ENCODE measurements around the gene NACA.
"Not testable (repeated sequence)": the region's sequence is repeated elsewhere in the genome, so short reads cannot be mapped to it uniquely, and the experiment has no call there.

The NACA gene

GRCh38 chr12:56753566-56753965, 28.5 kb upstream of the NACA start:
- Histone ChIP-seq H3K36me3 (ENCODE audit: control insufficient read depth, insufficient read depth, low read length) (no peaks in the 10 kb centered on the region), H3K4me3 (ENCODE audit: low read length) (no peak overlapping the region), H3K9ac (ENCODE audit: low read length) (no peak overlapping the region), H3K4me1 (ENCODE audit: control insufficient read depth, insufficient read depth, low read length) (no peaks in the 10 kb centered on the region), H3K9me3 (ENCODE audit: control insufficient read depth, low read length) (no peaks in the 10 kb centered on the region), H3K27me3 (ENCODE audit: control insufficient read depth, insufficient read depth, low read length) (no peaks in the 10 kb centered on the region)

GRCh38 chr12:56751712-56752598, 26.9 kb upstream of the NACA start, which contains the start of gene PRIM1:
Gene PRIM1, minus strand, starts transcription at chr12:56752323. Its CDS starts 25 bp downstream, at chr12:56752298.
- Histone ChIP-seq H3K4me1 (ENCODE audit: control insufficient read depth, insufficient read depth, low read length) (no peaks in the 10 kb centered on the region), H3K9ac (ENCODE audit: low read length) (peak within 1 kb of the TSS; percentile 74), H3K9me3 (ENCODE audit: control insufficient read depth, low read length) (no peaks in the 10 kb centered on the region), H3K4me3 (ENCODE audit: low read length) (peak within 1 kb of the TSS; percentile 84), H3K27me3 (ENCODE audit: control insufficient read depth, insufficient read depth, low read length) (no peaks in the 10 kb centered on the region), H3K36me3 (ENCODE audit: control insufficient read depth, insufficient read depth, low read length) (no peaks in the 10 kb centered on the region)

- not testable (repeated sequence) for H3K27me3 ChIP-seq (ENCODE audit: control insufficient read depth, insufficient read depth, low read length); H3K9me3 ChIP-seq (ENCODE audit: control insufficient read depth, low read length); H3K36me3 ChIP-seq (ENCODE audit: control insufficient read depth, insufficient read depth, low read length); H3K4me1 ChIP-seq (ENCODE audit: control insufficient read depth, insufficient read depth, low read length); H3K9ac ChIP-seq (ENCODE audit: low read length); H3K4me3 ChIP-seq (ENCODE audit: low read length)
These were observed 25.5 kb upstream of the NACA start for GRCh38 chr12:56750596-56750995.

- H3K4me3 ChIP-seq (ENCODE audit: low read length) = no peak overlapping the region
- no peaks in the 10 kb centered on the region for H3K27me3 ChIP-seq (ENCODE audit: control insufficient read depth, insufficient read depth, low read length)
- H3K36me3 ChIP-seq (ENCODE audit: control insufficient read depth, insufficient read depth, low read length) = no peaks in the 10 kb centered on the region
- no peaks in the 10 kb centered on the region for H3K4me1 ChIP-seq (ENCODE audit: control insufficient read depth, insufficient read depth, low read length)
- no peaks in the 10 kb centered on the region for H3K9me3 ChIP-seq (ENCODE audit: control insufficient read depth, low read length)
- no peak overlapping the region for H3K9ac ChIP-seq (ENCODE audit: low read length)
These were observed 24.8 kb upstream of the NACA start for GRCh38 chr12:56749853-56750252.

GRCh38 chr12:56749359-56749758, 24.3 kb upstream of the NACA start:
- no peak overlapping the region for H3K9ac ChIP-seq (ENCODE audit: low read length)
- H3K27me3 ChIP-seq (ENCODE audit: control insufficient read depth, insufficient read depth, low read length) = no peaks in the 10 kb centered on the region
- no peak overlapping the region for H3K4me3 ChIP-seq (ENCODE audit: low read length)
- H3K9me3 ChIP-seq (ENCODE audit: control insufficient read depth, low read length) = no peaks in the 10 kb centered on the region
- H3K36me3 ChIP-seq (ENCODE audit: control insufficient read depth, insufficient read depth, low read length) = no peaks in the 10 kb centered on the region
- no peaks in the 10 kb centered on the region for H3K4me1 ChIP-seq (ENCODE audit: control insufficient read depth, insufficient read depth, low read length)

- Histone ChIP-seq H3K4me3 (ENCODE audit: low read length) (no peak overlapping the region), H3K9ac (ENCODE audit: low read length) (no peak overlapping the region), H3K36me3 (ENCODE audit: control insufficient read depth, insufficient read depth, low read length) (no peaks in the 10 kb centered on the region), H3K27me3 (ENCODE audit: control insufficient read depth, insufficient read depth, low read length) (no peaks in the 10 kb centered on the region), H3K9me3 (ENCODE audit: control insufficient read depth, low read length) (no peaks in the 10 kb centered on the region), H3K4me1 (ENCODE audit: control insufficient read depth, insufficient read depth, low read length) (peaks cover 20% of the 10 kb centered on the region)
These were observed 3.2 kb upstream of the NACA start for GRCh38 chr12:56728139-56728861.

GRCh38 chr12:56726196-56726675, 1.1 kb upstream of the NACA start:
- Histone ChIP-seq H3K4me3 (ENCODE audit: low read length) (peak overlapping the region; percentile 100), H3K9ac (ENCODE audit: low read length) (peak overlapping the region; percentile 100), H3K4me1 (ENCODE audit: control insufficient read depth, insufficient read depth, low read length) (peaks cover 40% of the 10 kb centered on the region)
- not testable (repeated sequence) for H3K27me3 ChIP-seq (ENCODE audit: control insufficient read depth, insufficient read depth, low read length); H3K36me3 ChIP-seq (ENCODE audit: control insufficient read depth, insufficient read depth, low read length); H3K9me3 ChIP-seq (ENCODE audit: control insufficient read depth, low read length)

- peak overlapping the region; percentile 100 for H3K9ac ChIP-seq (ENCODE audit: low read length)
- peaks cover 46% of the 10 kb centered on the region for H3K4me1 ChIP-seq (ENCODE audit: control insufficient read depth, insufficient read depth, low read length)
- peak overlapping the region; percentile 100 for H3K4me3 ChIP-seq (ENCODE audit: low read length)
- H3K27me3 ChIP-seq (ENCODE audit: control insufficient read depth, insufficient read depth, low read length) = no peaks in the 10 kb centered on the region
- no peaks in the 10 kb centered on the region for H3K9me3 ChIP-seq (ENCODE audit: control insufficient read depth, low read length)
- H3K36me3 ChIP-seq (ENCODE audit: control insufficient read depth, insufficient read depth, low read length) = no peaks in the 10 kb centered on the region
These were observed 614 bp upstream of the NACA start for GRCh38 chr12:56725723-56726102.

GRCh38 chr12:56724701-56724971, 463 bp downstream of the NACA start:
- H3K36me3 ChIP-seq (ENCODE audit: control insufficient read depth, insufficient read depth, low read length) = peaks cover 4% of the 10 kb centered on the region
- H3K9me3 ChIP-seq (ENCODE audit: control insufficient read depth, low read length) = no peaks in the 10 kb centered on the region
- no peaks in the 10 kb centered on the region for H3K27me3 ChIP-seq (ENCODE audit: control insufficient read depth, insufficient read depth, low read length)
- H3K4me3 ChIP-seq (ENCODE audit: low read length) = peak overlapping the region; percentile 100
- H3K4me1 ChIP-seq (ENCODE audit: control insufficient read depth, insufficient read depth, low read length) = peaks cover 48% of the 10 kb centered on the region
- peak overlapping the region; percentile 100 for H3K9ac ChIP-seq (ENCODE audit: low read length)

GRCh38 chr12:56723889-56724700, 1.0 kb downstream of the NACA start:
- peaks cover 48% of the 10 kb centered on the region for H3K4me1 ChIP-seq (ENCODE audit: control insufficient read depth, insufficient read depth, low read length)

GRCh38 chr12:56723352-56723751, 1.7 kb downstream of the NACA start:
- Histone ChIP-seq H3K4me3 (ENCODE audit: low read length) (no peak overlapping the region), H3K27me3 (ENCODE audit: control insufficient read depth, insufficient read depth, low read length) (no peaks in the 10 kb centered on the region), H3K36me3 (ENCODE audit: control insufficient read depth, insufficient read depth, low read length) (peaks cover 4% of the 10 kb centered on the region), H3K9ac (ENCODE audit: low read length) (peak overlapping the region; percentile 29), H3K9me3 (ENCODE audit: control insufficient read depth, low read length) (no peaks in the 10 kb centered on the region), H3K4me1 (ENCODE audit: control insufficient read depth, insufficient read depth, low read length) (peaks cover 48% of the 10 kb centered on the region)

More at GRCh38 chr12:56723889-56724700, 1.0 kb downstream of the NACA start:
- H3K36me3 ChIP-seq (ENCODE audit: control insufficient read depth, insufficient read depth, low read length) = peaks cover 4% of the 10 kb centered on the region
- no peaks in the 10 kb centered on the region for H3K9me3 ChIP-seq (ENCODE audit: control insufficient read depth, low read length)
- H3K4me3 ChIP-seq (ENCODE audit: low read length) = peak overlapping the region; percentile 100
- peak overlapping the region; percentile 100 for H3K9ac ChIP-seq (ENCODE audit: low read length)
- no peaks in the 10 kb centered on the region for H3K27me3 ChIP-seq (ENCODE audit: control insufficient read depth, insufficient read depth, low read length)

Data from mucosa of stomach (tissue), 1 donor.